Measurements from ENCODE around the gene CMC2.
A peak's percentile ranks its signal among the peaks of the same experiment; 100 is the strongest.

Gene CMC2

DNA sequence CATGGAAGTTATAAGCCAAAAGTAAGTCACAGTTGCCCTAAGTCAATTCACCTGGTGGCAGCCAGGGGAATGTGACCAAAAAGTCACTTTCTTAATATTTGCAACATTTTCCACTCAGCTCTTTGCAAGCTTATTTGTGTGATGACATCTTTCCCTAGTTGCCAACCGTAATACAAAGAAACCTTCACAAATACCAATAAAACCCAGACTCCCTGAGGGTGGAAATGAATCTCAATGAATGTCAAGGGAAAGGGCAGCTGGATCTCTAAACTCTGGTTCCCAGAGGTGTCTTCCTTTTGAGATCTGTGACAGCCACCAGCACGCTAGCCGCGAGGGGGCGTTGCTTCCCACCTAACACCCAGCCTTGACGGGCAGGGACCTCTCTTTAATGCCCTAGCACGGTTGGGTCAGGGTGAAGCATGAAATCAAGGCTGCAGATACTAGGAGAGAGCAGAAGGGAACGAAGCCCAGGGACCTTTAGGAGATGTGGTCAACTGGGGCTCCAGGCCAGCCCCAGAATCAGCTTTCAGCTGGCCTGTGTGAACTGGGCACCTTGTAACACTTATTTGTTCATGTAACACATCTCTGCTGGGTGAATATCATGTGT is 82.2 kb downstream of the CMC2 start:
- peak; percentile 4 for DNase-seq

DNA sequence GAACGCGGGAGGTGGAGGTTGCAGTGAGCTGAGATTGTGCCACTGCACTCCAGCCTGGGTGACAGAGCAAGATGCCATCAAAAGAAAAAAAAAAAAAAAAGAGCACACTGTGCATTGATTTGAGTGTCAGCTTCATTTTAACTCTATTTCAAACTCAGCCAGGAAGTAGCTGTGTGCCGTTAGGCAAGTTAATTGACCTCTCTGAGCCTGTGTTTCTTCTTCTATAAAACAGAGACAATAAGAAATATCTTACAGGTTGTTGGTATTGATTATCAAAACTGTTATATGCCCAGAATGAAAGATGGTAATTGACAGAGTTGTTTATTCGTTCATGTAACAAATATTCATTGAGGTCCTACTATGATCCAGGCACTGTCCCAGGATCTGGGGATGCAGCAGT is 83.3 kb downstream of the CMC2 start:
- no peak for DNase-seq

Data from activated gamma-delta T cell treated with Interleukin-2 at 50 U/mL for 16 hours (primary cell).